ENCODE data around the gene NUDT9.
"Not testable (repeated sequence)": the region's sequence is repeated elsewhere in the genome, so short reads cannot be mapped to it uniquely, and the experiment has no call there.

The NUDT9 gene

DNA sequence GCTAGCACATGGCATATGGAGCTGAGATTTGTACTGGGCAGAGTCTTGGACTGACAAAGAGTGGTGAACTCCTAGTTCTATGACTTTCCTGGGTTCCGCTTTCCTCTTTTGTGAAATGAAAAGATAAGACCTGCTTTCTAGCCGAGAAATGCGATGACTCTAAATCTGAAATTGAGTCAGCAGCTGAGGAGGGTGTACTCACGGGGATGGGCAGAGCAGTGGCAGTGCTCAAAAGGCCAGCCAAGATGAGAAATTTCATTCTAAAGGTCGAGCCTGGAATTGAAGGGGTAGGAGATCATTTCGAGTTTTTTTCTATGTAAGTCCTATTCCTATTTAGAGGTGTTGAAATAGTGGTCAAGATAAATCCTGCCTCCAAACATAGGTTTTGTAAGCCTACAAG, 47.0 kb downstream of the NUDT9 start:
- no peak for DNase-seq

DNA sequence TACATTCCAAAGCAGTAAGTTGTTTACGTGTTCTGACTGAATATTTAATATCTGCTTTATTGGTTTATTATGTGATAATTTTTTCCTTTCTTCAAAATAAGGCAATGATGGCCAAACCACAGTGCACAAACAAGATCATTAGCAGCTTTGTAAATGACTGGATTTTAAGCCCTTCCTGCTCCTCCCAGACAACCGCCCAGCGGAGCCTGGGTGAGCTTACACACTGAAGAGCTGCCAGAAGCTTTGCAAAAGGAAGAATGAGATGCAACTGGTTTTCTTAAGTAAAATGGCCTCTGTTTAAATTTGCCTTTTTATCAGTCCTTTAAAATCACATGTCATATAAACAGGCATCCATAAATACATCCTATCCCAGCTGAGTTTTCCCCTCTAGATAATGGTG, 54.6 kb downstream of the NUDT9 start:
- DNase-seq = no peak

DNA sequence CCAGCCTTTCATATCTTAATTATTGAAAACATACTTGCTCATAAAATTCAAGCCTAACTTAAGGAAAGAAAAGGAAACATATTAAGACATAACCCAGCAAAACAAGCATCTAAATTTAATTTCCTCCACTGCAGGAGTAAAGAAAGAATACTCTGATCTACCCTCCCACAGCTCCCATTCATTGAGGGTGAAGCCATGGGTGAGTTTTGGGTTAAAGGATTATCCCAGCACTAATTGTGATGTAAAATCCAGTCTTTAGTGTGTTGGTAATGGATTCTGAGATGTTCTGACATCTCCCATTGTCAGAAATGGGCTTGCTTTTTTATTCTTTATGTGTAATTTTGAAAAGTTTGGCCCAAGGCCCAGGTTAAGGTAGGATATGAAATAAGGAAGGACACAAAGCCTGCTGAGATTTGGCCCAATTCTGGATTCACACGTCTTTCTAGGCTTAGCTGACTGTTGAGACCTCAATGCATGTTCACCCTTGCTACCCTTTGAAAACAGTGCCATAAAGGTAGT, 56.4 kb downstream of the NUDT9 start:
- no peak for DNase-seq

DNA sequence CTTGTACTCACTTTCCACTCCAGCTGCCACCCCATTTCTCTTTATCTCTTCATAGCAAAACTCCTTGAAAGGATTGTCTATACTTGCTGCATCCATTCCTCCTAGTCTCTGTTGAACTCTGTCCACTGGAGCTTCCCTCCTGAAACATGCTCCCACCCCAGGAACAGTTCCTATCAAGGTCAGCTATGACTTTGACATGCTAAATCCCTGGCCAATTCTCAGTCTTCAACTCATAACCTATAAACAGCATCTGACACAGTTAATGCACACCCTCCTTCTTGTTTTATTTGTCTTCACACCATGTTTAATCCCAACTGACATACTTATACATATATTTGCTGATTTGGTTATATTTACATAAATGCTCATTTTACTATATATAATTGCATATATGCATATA, 59.0 kb downstream of the NUDT9 start:
- no peak for DNase-seq

DNA sequence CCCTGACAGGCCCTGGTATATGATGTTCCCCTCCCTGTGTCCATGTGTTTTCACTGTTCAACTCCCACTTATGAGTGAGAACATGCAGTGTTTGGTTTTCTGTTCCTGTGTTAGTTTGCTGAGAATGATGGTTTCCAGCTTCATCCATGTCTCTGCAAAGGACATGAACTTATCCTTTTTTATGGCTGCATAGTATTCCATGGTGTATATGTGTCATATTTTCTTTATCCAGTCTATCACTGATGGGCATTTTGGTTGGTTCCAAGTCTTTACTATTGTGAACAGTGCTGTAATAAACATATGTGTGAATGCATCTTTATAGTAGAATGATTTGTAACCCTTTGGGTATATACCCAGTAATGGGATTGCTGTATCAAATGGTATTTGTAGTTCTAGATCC, 60.9 kb downstream of the NUDT9 start:
- not testable (repeated sequence) for DNase-seq

DNA sequence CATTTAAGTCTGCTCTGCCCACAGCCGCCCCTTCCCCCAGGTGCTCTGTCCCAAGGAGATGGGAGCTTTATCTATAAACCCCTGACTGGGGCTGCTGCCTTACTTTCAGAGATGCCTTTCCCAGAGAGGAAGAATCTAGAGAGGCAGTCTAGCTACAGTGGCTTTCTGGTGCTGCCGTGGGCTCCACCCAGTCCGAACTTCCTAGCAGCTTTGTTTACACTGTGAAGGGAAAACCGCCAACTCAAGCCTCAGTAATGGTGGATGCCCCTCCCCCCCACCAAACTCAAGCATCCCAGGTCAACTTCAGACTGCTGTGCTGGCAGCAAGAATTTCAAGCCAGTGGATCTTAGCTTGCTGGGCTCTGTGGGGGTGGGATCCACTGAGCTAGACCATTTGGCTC, 66.3 kb downstream of the NUDT9 start:
- not testable (repeated sequence) for DNase-seq

DNA sequence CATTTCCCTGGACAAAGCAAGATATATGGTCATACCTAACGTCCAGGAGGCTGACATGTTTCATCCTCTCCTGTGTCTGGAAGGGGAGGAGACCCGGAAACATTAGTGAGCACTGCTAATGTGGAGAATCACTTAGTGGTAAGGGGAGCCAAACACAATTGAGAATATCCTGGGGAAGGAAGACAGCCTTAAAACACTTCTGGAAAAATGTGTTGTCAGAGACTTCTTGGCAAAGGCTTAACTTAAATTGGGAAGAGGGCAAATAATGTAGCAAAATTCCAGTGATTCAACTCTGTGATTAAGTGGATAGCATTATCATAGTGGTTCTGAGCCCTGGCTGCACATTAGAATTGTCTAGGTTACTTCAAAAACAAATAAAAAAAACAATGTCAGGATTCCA, 67.3 kb downstream of the NUDT9 start:
- no peak for DNase-seq

DNA sequence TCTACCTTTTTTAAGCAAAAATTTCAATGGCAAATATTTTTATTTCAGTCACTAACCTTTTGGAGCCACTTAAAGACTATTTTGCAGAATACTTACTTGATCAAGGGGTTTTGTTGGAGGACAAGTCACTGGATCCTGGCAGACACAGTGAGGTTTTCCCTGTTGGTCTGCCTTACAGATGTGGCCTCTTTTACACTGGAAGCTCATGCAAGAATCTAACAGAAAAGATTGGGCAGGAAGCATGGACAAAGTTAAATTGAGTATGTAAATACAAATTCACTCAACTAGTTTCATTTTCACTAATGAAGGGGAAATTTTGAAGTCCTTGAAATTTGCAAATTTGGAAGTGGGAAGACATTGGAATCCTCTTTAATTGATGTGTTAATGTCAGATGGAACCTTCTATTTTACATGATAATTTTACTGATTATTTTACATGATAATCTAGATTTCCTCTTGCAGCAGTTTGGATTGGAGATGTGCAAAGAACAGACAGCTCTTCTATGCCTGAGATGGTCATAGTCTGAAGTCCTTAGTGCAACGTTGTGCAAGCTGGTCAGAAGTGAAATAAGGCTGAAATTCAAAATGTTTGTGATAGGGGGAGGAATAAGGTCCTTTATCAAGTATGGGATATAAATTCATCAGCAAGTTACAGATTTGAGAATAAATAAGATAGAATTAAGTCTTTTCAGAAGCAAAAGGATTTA, 68.4 kb downstream of the NUDT9 start:
- no peak for DNase-seq

DNA sequence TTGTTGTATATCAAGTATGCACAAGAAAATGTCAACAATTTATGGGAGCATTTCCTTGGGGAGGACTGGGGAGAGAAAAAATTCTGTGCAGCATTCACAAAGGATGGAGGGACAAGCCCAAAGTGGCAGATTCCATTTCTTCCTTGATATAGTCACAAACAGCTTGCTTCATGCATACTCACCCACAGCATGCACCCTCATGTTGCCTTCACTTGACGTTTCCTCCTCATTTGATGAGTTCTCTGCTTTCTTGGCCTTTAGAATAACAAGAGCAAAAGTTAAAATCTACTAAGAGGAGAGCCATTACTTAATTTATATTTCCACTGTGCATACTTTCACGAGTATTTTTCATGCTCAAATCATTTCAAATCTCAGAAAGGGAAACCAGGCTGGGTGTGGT, 69.1 kb downstream of the NUDT9 start:
- DNase-seq = no peak

DNA sequence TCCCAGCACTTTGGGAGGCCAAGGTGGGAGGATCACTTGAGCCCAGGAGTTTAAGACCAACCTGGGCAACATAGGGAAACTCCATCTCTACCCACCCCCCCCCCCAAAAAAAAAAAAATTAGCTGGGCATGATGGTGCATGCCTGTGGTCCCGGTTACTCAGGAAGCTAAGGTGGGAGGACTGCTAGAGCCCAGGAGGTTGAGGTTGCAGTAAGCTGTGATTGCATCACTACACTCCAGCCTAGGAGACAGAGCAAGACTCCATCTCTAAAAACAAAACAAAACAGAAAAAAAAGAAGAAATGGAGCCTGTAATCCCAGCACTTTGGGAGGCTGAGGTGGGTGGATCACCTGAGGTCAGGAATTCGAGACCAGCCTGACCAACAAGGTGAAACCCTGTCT, 69.5 kb downstream of the NUDT9 start:
- not testable (repeated sequence) for DNase-seq

DNA sequence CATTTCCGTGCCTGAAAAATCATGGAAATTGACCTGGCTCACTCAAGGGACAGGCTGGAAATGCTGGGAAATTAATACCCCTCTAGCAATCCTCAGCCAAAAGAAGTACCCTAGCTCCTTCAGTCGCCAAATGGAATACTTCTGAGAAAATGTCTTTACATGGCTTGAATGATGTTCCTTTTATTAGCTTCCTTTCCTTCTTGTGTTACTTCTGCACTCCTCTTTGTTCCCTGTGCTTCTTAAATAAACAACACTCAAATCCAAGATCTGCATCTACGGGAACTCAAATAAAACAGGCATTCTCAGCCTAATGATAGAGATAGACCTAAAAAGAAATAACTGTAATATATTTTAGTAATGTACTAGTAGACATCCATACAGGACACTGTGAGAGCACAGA, 70.7 kb downstream of the NUDT9 start:
- no peak for DNase-seq

DNA sequence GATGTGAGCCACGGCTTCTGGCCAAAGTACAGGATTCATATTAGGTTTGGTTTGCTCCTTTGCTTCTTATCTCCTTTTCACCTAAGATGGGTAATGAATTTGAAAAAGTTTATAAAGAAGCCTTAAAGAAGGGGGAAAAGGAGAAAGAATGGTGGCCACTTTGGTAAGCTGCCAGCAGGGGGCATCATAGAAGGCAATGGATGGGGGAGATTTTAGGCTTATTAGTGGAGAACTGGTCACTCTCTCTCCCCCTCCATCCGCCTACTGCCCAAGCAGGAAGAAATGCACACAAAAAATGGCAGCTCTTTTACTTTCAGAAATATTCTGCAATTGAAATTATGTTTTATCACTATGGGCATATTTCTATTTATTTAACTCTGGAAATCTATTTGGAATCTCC, 74.8 kb downstream of the NUDT9 start:
- DNase-seq = no peak

DNA sequence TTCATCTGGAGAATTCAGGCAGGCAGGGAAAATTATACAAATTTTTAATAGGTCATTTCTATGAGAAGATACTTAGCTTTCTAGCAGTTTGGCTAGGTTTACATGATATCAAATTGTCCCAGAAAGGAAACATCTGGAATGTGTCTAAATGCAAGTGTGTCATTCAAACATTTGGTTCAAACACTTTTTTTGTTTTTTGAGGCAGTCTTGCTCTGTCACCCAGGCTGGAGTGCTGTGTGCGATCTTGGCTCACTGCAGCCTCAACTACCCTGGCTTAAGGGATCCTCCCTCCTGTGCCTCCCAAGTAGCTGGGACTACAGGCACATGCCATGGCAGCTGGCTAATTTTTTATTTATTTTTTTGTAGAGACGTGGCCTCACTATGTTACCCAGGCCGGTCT, 75.2 kb downstream of the NUDT9 start:
- no peak for DNase-seq

DNA sequence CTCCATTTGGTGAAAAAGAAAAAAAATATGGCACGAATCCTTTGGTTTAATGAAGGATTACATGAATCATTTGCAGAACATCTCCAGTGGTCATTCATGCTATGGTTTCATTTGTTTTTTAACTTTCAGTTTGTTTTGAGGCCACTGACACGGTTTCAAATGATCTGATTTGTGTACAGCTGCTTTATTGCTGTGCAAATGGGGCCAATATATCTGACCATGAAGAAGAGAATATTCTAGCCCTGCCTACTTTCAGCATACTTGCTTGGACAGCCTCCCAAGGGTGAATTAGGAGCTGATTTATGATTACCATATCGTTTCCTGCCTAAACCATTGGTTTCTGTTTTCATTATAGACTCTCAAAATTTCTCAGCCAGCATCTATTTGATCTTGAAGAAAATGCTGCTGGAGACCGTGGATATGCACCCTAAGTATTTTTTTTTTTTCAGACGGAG, 76.1 kb downstream of the NUDT9 start:
- DNase-seq = peak; percentile 18

DNA sequence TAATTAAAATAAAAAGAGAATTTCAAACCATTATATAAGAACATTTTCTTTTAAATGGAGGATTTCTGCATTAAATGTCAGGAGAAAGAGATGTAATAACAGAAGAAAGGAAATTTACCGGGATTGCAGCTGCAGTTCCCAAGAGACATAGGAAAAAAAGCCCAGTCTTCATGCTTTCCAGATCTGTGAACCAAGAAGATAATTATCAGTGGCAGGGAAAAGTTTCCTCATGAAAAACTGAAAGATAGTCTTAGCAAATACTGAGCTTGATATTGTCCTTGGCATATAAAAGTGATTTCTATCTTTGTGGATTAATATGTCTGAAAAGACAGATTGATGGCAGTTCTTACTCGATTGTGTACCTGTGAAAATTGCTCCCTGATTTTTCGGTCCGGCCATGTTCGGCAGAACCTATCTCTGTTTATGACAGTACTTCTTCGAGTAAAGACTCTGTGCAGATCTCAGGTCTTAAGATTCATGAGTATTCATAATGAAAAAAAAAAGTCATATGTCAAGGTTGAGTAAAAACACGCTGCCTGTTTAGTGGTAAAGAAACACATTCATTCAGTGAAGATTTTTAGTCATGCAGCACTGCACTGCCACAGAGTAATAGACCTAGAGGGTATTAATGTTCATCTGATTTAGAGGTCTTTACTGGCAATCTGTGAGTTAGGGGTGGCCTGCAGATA, 77.2 kb downstream of the NUDT9 start:
- DNase-seq = no peak

DNA sequence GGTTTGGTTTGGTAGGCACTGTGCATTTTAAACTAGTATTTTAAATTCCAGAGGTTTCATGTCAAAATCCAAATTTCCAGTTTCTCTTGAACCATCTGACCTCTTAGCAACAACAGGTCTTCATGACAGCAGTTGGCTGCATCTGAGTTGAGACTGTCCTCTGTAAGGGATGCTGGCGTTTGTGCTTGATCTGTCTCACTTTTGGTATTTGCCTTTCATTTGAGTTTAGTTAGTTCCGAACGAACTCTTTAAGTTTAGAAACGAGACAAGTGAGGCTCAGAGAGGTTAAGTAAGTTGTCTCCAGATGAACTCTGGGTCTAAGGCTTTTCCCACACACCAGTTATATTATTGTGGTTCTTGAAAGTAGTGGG, 77.7 kb downstream of the NUDT9 start:
- no peak for DNase-seq

DNA sequence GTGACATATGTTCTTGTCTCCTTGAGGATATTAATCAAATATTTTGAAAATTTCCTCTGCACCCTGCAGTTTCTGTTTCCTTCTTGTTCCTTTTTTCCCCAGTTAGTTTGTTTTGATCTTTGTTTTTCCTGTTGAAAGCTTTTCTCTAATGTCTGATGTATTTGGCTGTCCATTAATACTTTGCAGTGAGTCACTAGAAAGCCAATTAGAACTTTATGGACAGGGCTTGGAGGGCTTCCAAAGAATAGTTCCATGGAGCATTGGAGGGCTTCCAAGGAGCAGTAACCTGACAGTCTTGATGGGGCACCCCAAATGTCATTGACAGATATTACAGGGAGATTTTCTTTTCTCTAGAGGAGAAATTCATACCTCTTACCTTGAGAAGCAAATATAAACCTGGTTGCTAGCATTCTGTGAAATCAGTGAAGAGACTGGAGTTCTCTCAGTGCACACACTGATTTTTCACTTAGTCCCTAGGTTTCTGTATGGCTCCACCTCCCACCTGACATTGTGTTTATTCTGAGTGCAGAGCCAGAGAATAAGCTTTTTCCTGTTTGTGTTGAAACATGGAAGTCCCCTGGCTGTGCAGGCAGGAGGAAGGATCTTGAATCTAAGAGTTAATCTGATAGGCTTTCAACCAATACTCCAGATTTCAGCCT, 80.3 kb downstream of the NUDT9 start:
- no peak for DNase-seq

DNA sequence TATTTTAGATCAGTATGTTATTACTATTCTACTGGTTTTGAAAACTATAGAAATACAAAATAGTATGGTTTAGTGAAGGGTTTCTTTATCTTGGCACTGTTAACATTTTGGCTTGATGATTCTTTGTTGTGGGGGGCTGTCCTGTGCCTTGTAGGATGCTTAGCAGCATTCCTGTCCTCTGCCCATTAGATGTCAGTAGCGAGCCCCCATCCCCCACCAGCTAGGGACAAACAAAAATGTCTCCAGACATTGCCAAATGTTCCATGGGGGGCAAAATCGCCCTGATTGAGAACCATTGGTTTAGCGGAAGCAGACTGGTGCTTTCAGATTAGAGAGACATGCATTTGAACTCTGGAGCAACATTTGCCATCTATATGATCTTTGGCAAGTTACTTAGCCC, 83.5 kb downstream of the NUDT9 start:
- no peak for DNase-seq

DNA sequence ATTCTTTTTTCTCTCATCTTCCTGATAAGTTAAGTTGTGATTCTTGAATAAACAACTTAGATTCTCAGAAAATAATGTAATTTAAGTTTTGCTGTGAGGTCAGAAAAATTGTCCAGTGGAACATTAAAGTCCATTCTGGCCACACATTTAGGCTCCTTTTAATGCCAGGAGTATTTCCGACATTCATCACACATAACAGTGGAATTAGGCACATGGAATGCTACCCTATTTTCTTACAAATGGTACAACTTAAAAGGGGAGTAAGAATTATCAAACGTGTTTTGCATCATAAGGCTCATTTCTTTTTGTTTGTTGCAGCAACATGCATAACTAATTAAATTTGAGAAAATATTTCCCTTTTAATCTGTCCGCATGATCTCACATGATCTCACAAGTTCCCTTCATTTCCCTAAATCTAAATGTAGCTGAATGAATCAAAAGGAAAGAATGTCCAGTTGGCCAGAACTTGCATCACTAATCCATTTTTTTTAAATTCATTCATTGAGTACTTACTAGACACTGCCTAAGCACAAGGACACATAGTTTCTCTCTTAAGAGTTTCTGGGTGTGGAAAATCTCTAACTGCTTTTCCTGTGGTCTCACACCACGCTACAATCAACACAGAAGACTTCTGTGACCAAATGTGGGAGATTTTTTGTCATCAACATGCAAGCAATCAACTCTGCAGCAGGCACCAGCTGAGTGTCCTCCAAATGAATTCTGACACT, 84.8 kb downstream of the NUDT9 start:
- DNase-seq = peak; percentile 41

All from amniotic stem cell (primary cell).